HG03097 (cell line): Measurements from ENCODE around the gene GGT6.
"Not testable (repeated sequence)": the region's sequence is repeated elsewhere in the genome, so short reads cannot be mapped to it uniquely, and the experiment has no call there.

Experiments used
- ATAC-seq: cut with Tn5 transposase; IDR thresholded peaks from one replicate; pipeline ENCODE4 v1.9.1; 2021; ENCODE audit not compliant: unreplicated experiment, low FRiP score

Gene GGT6

DNA sequence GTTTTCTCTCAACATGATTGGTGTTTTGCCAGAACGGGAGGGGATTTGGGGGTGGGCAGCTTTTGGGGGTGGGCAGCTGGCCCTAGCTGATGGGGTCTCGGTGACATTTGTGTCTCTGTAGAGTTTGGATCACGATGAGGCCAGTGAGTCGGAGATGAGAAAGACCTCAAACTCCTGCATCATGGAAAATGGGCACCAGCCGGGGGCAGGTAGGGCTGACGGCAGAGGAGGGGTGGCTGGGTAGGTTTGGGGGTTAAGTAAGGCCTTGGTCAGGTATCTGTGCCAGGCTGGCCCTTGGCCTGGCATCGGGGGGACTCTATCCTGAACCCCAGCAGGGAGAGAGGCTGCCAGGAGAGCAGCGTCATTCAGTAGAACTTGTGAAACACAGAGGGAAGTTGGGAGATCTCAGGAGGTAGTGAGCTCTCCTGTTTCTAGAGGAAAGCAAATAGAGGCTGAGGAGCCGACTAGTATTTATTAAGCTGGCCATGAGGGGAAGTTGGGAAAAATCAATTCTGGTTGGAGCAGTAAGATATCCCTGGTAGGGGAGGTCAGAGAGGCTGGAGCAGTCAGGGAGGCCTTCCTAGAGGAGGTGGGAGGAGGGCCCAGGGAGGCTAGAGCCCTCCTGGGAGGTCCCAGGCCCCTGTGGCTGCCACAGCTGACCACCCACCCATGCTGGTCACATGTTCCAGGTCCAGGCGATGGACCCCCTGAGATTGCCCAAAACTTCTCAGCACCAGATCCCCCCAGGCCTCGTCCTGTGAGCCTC is 32.0 kb upstream of the GGT6 start:
- no peak for ATAC-seq

DNA sequence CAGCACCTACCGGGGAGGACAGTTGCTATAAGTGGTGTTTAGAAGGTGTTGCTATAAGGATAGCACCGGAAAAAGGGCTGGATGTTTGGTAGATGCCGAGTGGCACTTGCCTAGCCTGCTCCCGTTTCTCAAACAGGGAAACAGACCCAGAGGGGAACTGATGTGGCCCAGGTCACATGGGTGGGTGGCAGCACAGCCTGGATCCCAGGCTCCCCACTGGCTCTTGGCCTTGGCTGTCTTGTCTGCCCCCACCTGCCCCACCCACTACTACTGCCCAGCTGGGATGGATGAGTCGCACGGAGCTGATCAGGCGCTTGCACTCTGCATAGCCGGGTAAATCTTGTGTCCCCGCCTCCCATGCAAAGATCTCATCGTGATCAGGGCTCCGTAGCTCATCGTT is 31.2 kb upstream of the GGT6 start:
- no peak for ATAC-seq

DNA sequence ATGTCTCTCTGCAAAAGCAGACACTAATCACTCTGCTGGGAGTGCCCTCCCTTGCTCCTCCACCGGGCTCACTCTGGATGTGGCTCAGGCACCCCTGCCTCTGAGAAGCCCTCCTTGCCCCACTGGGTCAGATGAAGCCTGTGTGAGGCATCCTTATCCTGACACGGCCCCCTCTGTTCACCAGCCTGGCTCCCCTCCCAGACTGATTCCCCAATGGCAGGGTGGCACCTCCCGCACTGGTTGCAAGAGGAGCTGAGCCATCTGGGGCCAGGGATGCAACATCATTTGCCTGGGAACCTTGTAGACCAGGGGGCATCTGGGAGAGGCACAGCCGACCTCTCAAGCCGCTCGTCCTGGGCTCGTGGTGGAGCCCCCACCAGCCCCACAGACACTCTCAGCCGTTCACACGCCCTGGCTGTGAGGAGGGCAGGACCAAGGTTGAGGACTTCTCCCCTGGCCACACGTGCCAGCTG is 30.6 kb upstream of the GGT6 start:
- no peak for ATAC-seq

DNA sequence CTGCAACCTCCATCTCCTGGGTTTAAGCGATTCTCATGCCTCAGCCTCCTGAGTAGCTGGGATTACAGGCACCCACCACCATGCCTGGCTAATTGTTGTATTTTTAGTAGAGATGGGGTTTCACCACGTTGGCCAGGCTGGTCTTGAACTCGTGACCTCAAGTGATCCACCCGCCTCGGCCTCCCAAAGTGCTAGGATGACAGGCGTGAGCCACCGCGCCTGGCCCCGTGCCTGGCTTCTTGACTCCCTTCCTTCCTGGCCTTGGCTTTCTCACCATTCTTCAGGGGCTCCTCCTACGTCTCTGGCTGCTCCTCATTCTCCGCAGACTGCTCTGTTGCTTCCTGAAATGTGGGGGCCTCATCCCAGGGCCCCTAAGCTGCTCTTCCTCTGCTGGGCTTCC is 29.7 kb upstream of the GGT6 start:
- not testable (repeated sequence) for ATAC-seq

DNA sequence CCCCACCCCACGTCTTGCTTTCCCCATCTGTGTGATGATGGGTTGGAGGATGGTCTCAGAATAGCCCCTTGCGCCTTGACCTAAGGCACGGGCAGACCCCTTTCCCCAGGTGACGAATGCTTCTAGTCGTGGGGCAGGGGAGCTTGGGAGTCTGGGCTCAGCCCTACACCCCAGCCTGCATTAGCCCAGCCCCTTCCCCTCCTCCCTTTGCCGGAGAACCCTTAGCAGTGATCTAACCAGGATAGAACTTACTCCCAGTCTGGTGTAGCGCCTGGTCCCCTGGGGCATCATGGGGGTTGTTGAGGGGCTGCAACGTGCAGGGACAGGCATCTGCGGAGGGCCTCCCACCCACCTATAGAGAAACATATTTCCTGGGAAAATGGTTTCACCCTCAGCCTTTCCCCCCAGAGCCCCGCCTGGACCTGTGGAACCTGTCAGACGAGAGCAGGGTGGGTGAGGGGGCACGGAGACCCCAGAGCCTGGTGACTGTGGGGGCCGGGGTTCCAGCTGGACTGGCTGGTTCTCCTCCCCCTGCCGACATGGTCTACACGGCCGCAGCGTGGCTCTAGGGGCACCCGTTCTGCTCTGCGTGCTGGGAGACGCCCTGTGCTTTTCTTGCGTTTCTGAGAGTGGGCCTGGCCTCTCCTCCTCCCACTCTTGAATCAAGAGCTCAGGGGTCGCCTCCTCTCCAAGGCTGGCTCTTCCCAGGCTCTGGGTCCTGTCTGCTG is 28.7 kb upstream of the GGT6 start:
- ATAC-seq, result no peak

DNA sequence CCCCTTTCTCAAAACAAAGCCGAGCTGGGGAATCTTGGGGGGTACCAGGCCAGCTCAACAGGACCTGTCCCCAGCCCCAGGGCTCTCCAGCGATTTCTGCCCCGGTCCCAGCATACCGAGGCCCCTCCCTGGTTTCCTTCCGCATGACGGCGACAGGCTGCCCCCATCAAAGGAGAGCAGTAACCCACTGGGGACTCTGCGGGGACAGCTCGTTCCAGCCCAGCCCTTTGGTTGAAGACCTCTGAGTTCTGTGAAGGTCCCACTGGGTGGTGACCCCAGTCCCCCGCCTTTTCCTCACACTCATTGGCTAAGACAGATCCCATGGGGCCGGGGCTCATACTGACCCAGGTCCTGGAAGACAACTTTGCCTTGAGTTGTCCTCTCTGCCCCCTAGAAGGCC is 28.0 kb upstream of the GGT6 start:
- no peak for ATAC-seq

DNA sequence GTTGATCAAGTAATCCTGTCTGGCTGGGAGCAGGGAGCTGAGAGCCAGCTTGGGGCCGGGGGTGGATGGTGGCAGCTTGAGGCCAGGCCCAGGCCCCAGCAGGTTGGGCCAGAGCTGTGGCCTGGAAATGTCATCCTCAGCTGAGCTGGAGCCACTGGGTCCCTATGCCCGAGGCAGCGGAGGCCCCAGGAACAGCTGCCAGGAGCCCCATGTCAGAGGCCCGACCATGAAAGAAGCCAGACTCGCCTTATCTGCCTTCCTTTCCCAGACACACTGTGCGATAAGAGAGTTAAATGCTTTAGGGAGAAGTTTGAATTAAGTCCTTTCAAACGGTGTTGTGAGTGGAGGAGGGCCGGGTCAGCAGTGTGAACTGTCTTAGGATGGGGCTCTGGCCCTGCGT is 27.4 kb upstream of the GGT6 start:
- no peak for ATAC-seq

DNA sequence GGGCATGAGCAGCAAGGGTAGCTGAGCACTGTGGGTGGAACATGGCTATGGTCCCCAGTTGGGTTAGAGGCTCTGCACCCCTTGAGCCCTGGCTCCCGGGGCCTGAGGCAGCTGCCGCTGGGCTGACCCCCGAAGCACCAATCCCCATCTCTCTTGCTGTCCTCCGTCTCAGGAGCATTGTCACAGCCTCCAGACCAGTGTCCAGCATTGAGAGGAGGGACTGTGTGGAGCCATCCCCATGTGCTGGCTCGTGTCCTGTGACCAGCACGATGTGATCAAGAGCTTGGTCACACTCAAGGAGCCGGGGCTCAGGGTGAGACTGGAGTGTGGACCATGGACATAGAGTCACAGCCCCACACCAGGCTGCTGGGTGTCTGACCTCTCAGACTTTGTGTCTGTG is 26.8 kb upstream of the GGT6 start:
- no peak for ATAC-seq

DNA sequence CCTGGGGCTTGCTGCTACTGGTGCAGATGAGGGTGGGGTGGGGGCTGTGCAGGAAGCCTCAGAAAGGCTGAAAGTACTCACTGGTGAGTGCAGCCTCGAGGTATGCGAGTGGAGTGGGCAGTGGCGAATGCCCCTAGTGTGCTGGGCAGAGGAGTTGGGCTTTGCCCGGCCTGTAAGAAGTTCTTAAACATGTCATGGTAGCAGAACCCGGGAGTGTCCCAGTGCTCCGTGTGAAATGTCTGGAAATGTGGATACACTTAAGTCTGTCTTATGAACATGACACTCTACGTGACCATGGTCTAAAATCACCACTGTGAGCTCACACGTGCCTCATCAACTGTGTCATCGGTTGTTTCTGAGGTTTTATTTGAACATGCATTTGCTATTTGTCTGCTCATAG is 25.7 kb upstream of the GGT6 start:
- ATAC-seq, result no peak

DNA sequence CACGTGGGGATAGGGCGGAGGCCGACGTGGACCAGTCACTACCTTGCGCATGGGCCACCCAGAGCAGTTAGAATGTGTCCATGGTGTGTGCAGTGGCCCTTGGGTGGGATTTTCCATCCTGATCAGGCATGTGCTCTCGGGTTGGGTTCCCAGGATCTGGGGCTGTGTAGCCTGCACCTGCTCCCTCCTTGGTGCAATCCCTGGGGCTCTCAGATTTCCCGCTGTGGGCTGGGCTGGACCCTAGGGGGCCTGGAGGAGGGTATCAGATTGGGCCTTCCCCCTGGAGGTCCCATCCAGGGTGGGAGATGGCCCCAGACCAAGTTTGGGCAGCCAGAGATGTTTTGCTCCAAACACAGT is 25.2 kb upstream of the GGT6 start:
- ATAC-seq, result no peak

DNA sequence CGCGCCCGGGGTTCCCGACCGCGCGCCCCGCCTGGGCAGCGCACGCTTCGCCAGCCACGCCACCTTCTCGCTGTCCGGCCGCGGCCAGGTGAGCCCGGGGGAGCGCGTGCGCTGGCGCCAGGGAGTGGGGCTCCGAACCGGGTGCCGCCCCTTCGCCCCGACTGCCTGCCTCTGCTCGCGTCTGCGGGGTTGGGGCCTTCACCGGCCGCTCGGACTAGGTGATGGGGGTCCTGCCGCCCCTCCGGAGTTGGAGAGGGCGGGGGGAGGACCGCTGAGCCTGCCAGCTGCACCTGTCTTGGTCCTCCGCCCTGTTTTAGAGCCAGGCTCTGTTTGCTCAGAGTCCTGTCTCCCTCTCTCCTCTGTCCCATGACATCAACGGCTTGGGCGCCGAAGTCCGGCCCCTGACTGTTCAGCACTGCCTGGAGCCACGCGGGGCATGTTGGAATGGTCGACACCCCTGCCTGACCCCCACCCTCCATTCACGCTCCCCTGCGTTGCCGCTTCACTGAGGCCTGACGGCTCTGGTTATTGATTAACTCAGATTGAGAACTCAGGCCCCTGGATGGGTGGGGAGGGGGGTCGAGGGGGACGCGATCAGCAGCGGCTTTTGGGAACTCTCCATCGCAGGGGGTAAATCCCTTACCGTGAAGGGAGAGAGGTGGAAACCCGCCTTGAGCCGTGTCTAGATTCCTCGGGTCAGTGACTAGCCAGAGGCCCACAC is 24.7 kb upstream of the GGT6 start:
- ATAC-seq, result no peak

DNA sequence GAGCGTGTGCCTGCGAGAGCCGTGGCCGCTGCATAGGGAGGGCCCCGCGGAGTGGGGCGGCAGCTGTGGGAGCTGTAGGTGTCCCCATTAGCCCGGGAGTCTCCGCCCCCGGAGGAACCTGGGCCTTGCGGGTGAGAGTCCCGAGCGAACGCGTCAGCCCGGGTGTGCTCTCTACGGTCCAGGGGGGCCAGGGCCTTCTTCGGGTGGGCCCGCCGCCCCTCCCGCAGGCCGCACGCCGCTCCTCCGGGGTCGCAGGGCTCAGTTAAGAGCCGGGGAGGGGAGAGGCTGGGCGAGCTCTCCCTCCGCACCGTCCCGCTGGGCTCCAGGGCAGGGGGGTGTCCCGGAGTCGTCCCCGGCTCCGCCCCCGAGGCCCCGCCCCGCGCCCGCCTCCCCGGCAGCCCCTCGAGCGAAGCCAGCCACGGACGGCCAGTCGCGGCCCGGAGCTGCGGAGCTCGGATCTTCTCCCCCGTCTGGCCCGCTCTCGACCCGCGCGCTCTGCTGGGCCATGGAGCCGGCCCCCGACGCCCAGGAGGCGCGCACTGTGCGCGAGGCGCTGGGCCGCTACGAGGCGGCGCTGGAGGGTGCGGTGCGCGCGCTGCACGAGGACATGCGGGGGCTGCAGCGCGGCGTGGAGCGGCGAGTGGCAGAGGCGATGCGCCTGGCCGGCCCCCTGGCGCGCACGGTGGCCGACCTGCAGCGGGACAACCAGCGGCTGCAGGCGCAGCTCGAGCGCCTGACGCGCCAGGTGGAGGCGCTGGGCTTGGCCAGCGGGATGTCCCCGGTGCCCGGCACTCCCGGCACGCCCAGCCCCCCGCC is 23.9 kb upstream of the GGT6 start, which contains the start of gene SMTNL2:
Gene SMTNL2, plus strand, starts transcription at position 429 of the 816 bp plus-strand sequence. Its CDS starts 77 bp downstream, at position 506.
- no peak for ATAC-seq

DNA sequence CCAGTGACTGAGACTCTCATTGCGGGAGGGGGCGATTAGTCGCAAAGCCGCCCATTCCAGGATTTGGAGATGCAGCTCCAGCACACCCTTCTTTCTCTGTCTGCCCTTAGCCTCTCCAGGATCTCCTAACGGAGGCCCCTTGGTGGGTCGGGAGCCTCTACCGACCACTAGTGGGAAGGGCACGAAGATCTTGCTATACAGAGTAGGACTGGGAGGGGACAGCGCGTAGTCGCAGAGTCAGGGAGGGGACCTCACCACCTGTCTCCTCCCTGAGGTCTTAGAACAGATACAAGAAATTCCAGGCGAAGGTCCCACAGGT is 23.4 kb upstream of the GGT6 start:
- ATAC-seq, result no peak

DNA sequence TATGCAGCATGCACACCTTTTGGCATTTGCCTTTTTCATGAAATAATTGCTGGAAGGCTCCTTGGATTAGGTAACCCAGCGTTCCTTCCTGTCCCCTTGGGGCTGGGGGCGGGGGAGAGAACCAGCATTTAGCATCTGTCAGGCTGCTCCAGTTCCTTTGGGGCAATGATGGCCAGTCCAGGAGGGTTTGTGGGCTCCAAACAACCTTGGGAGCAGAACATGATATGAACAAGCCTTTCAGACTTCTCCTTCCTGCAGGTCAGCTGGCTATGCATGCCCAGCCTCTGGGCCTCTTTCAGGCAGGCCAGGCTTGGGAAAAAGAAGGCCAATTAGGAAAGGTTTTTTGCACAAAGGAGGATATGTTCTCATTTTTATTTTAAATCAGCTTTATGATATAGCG is 22.8 kb upstream of the GGT6 start:
- no peak for ATAC-seq

DNA sequence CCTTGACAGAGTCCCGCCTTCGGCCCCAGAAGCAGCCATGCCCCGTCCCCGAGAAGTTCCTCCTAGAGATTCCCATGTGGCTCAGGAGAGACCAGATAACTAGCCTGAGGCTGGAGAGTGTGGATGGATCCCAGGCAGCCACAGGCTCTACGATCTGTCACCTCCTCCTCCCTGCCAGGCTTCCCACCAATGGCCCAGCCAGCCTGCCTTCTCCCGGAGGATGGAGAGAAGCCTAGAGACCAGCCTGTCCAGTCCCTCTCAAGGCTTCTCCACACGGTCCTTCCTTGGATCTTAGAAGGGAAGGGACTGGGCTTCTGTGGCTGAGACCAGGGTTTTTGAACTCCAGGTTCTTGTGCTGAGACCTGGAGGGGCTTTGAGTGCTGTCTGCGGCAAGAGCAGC is 22.3 kb upstream of the GGT6 start:
- no peak for ATAC-seq

DNA sequence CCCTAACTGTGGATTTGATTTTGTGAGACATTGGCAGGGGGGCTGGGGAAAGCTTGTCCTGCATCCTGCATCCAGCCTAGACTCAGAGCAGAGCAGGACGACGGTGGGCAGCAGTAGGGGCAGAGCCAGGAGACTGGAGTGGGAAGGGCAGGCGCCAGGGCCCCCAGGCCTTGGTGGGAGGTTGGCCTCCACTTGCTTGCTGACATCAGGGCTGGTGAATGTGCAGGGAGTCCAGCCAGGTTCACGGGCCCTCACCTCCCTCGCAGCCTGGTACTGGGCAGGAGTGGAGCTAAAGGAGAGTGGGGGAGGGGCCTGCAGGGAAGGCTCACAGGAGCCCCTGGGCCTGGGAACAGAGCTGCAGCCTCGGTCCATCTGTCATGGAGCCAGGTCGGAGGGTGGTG is 21.7 kb upstream of the GGT6 start:
- no peak for ATAC-seq

DNA sequence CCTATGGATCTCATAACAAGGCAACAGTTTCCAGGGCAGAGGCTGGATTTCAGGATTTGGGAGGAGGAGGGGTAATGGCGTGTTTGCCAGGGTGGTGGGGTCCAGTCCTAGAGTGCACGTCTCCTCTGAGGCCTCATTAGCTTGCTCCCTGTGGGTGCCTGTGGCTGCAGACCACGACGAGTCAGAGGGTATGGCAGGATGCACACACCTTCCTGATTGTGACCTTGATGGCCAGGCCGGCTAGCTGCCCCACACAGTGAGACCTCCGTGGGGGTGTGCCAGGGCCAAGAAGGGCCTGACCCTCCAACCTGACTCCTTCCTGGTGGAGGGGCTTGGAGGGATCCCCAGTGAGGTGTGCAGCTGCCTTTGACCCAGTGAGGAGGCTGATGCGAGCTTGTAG is 19.9 kb upstream of the GGT6 start:
- no peak for ATAC-seq

DNA sequence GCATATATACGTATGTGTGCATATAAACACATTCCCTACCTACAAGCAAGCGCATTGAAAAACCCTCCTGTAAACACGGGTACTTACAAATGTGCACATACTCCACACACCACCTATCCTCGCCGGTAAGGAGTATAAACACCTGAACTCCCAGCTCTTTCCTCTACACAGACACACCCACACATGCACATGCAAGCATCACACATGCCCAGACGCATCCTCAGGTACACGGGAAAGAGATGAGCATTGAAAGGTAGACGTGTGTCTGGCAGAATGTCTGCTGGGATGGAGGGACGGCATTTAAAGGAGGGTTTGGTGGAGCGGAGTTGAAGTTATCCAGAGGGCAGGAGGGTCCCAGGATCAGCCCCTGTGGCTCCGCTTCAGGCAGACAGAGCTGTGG is 19.3 kb upstream of the GGT6 start:
- ATAC-seq, result no peak

DNA sequence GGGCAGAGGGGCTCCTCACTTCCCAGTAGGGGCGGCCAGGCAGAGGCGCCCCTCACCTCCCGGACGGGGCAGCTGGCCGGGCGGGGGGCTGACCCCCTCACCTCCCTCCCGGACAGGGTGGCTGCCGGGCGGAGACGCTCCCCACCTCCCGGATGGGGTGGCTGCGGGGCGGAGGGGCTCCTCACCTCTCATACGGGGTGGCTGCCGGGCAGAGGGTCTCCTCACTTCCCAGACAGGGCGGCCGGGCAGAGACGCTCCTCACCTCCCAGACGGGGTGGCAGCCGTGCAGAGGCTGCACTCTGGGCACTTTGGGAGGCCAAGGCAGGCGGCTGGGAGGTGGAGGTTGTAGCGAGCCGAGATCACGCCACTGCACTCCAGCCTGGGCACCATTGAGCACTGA is 18.0 kb upstream of the GGT6 start:
- ATAC-seq, result not testable (repeated sequence)

DNA sequence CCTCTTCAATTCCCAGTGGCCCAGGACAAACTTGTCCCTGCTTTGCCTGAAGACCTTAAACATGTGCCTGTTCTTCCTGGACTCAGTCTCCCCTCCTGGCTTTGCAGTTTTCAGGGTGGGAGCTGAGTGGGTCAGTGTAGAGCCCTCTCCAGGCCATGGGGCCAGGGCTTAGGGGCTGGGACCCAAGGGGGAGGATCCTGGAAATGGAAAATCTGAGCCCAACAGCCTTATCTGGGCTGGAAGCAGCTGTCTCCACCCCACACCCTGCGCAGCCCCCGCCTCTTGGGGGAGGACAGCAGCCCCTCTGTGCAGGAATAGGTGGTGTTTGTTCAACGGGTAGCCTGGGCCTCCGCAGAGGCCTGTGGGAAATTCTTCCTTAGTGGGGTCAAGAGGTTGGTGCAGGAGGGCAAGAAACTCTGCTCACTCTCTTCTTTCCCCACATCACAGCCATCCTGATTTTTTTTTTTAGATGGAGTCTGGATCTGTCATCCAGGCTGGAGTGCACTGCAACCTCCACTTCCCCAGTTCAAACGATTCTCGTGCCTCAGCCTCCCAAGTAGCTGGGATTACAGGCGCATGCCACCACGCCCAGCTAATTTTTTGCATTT is 17.1 kb upstream of the GGT6 start:
- no peak for ATAC-seq
